Measurements from ENCODE around the gene PRKAR1B.
"Not testable (repeated sequence)": the region's sequence is repeated elsewhere in the genome, so short reads cannot be mapped to it uniquely, and the experiment has no call there.

The PRKAR1B gene

DNA sequence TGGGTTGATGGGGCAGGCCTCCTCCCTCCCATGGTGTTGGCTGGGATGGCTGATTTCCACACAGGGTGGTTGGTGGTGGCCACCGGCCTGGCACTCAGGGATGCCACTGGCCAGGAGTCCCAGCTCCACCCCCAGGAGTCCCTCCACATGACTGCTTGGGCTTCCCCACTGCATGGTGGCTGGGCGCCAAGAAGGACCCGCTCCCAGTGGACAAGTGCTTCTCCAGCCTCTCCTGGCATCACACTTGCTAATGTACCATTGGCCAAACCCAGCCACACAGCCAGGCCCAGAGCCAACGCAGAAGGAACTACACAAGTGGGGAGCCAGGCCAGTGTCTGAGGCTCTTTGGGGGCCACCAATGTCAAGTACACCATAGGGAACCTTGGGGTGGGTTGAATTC lies 74.2 kb downstream of the PRKAR1B start:
- no peak for TF ChIP-seq Cebpa-rat (IDR thresholded peaks at IDR 0.05)
- peaks cover 48% of the 10 kb centered on the region for H3K9me3 ChIP-seq
- H4K20me1 ChIP-seq: no peaks in the 10 kb centered on the region
- no peaks in the 10 kb centered on the region for H3K4me1 ChIP-seq
- no peak overlapping the region for H3K4me3 ChIP-seq
- H3K4me2 ChIP-seq: no peak overlapping the region
- H3K27me3 ChIP-seq: no peaks in the 10 kb centered on the region
- H3K36me3 ChIP-seq: peaks cover 11% of the 10 kb centered on the region; the same call in 1 of the 2 replicates
- H3K9ac ChIP-seq: no peak overlapping the region
- no peak overlapping the region for H3K27ac ChIP-seq

DNA sequence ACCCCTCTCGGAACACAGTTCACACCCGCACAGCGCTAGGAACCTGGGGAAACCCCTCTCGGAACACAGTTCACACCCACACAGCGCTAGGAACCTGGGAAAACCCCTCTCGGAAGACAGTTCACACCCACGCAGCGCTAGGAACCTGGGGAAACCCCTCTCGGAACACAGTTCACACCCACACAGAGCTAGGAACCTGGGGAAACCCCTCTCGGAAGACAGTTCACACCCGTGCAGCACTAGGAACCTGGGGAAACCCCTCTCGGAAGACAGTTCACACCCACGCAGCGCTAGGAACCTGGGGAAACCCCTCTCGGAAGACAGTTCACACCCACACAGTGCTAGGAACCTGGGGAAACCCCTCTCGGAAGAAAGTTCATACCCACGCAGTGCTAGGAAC lies 74.9 kb downstream of the PRKAR1B start:
- not testable (repeated sequence) for H3K27ac ChIP-seq, H3K4me3 ChIP-seq, H3K4me1 ChIP-seq, H3K27me3 ChIP-seq, H3K4me2 ChIP-seq, H3K9ac ChIP-seq, H4K20me1 ChIP-seq
- Histone ChIP-seq H3K9me3 (peaks cover 48% of the 10 kb centered on the region), H3K36me3 (peaks cover 11% of the 10 kb centered on the region; the same call in 1 of the 2 replicates)

DNA sequence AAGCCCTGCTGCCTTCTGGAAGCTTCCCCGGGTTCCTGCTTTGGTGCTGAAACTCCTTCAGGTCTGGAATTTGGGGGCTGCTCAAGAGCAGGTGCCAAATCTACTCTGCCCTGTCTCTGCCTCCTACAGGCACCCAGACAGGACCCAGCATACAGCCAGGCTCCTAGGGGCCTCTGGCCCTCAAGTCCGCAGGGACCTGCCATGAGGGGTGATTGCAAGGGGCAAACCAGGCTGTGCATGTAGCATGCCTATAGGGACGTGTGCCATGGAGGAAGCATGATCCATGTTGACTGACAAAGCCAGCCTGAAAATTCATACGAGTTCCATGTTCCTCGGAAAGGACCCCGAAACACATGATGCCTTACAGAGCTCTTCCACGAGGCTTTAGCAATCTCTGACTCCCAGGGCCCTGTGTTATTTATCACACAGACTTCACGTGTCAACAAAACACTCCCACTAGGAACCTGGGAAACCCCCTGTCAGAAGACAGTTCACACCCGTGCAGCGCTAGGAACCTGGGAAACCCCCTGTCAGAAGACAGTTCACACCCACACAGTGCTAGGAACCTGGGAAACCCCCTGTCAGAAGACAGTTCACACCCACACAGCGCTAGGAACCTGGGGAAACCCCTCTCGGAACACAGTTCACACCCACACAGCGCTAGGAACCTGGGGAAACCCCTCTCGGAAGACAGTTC lies 75.9 kb downstream of the PRKAR1B start:
- Histone ChIP-seq H4K20me1 (no peaks in the 10 kb centered on the region), H3K4me2 (no peak overlapping the region), H3K9ac (no peak overlapping the region), H3K36me3 (peaks cover 11% of the 10 kb centered on the region; the same call in 1 of the 2 replicates), H3K9me3 (peaks cover 48% of the 10 kb centered on the region), H3K27ac (no peak overlapping the region), H3K27me3 (no peaks in the 10 kb centered on the region), H3K4me3 (no peak overlapping the region), H3K4me1 (no peaks in the 10 kb centered on the region)
- TF ChIP-seq Cebpa-rat (IDR thresholded peaks at IDR 0.05): no peak

DNA sequence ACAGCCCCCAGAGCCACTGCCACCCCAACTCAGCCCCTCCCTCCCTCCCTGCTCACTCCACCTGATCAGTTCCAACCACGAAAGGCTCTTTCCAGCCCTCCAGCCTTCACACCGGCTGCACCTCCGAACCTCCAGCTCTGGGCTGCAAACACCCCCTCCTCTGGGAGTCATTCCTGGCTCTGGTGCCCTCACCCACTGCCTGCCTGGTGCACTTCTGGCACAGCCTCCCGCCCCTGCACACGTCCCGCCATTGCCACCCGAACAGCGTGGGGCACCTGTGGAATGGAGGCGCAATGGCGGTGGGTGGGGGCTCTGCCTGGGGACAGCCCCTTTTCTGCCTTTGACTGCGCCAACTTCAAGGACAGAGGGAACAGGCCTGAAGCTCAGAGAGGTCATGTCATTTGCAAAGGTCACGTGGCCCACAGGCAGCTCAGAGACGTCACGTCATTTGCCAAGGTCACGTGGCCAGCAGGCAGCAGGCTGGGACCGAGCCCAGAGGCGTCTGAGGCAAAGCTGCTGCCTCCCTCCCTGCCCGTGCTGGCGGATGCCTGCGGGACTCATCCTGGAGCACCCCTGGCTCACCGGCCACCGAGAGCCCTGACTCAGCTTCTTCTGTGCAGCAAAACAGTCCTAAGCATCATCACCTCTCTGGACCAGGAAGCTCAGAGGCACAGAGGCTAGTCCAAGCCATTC lies 76.6 kb downstream of the PRKAR1B start:
- no peak overlapping the region for H3K4me2 ChIP-seq
- no peak overlapping the region for H3K9ac ChIP-seq
- no peaks in the 10 kb centered on the region for H3K27me3 ChIP-seq

DNA sequence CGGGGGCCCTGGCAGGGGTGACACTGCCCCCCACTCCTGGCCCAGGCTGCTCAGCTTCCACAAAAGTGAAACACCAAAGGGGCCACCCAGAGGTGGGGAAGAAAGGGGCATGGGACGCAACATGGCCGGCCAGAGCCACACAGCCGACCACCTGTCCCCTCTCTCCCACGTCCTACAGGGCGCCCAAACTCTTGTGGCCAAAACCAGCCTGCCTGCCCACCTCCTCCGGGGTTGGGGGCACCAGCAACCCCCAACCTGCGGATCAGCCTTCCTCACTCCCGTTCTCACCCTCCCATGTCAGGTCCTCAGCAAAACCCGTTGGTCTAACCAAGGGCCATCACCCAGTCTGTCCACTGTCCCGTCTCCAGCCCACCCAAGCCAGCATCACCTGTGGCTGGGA lies 80.1 kb downstream of the PRKAR1B start:
- peaks cover 9% of the 10 kb centered on the region; the same call in 1 of the 2 replicates for H3K36me3 ChIP-seq
- H3K4me2 ChIP-seq: no peak overlapping the region

More for the DNA sequence above, 76.6 kb downstream of the PRKAR1B start:
- Histone ChIP-seq H3K4me3 (no peak overlapping the region), H4K20me1 (no peaks in the 10 kb centered on the region), H3K9me3 (peaks cover 41% of the 10 kb centered on the region), H3K4me1 (no peaks in the 10 kb centered on the region), H3K36me3 (peaks cover 11% of the 10 kb centered on the region; the same call in 1 of the 2 replicates), H3K27ac (no peak overlapping the region)
- no peak for TF ChIP-seq Cebpa-rat (IDR thresholded peaks at IDR 0.05)

DNA sequence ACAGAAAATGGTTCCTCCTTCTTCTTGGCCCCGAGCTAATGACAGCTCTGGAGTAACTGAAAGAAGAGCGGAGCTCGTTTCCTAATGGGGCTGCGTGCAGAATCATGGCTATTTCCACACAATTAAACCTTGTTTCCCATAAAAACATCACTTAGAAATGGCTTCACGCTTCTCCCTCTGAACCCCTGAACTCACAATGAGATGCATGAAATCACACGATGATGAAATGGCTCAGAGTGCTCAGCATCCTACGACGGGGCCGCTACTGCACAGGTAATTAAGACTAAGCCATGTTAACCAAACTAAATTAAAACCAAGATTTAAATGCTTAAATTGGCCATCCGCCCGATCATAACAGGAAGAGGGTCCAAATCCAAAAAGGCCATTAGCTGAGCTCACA lies 80.6 kb downstream of the PRKAR1B start:
- H3K4me1 ChIP-seq: peaks cover 6% of the 10 kb centered on the region; the same call in 1 of the 2 replicates
- H3K4me3 ChIP-seq: no peak overlapping the region
- TF ChIP-seq Cebpa-rat (IDR thresholded peaks at IDR 0.05): no peak
- no peaks in the 10 kb centered on the region for H4K20me1 ChIP-seq
- no peak overlapping the region for H3K9ac ChIP-seq
- no peak overlapping the region for H3K27ac ChIP-seq
- peaks cover 24% of the 10 kb centered on the region for H3K9me3 ChIP-seq
- H3K36me3 ChIP-seq: peaks cover 9% of the 10 kb centered on the region; the same call in 1 of the 2 replicates
- no peak overlapping the region for H3K4me2 ChIP-seq
- no peaks in the 10 kb centered on the region for H3K27me3 ChIP-seq

More for the DNA sequence above, 80.1 kb downstream of the PRKAR1B start:
- Histone ChIP-seq H3K4me1 (peaks cover 6% of the 10 kb centered on the region; the same call in 1 of the 2 replicates), H3K4me3 (no peak overlapping the region), H3K27me3 (no peaks in the 10 kb centered on the region), H3K9ac (no peak overlapping the region), H3K27ac (no peak overlapping the region), H4K20me1 (no peaks in the 10 kb centered on the region), H3K9me3 (peaks cover 26% of the 10 kb centered on the region)
- TF ChIP-seq Cebpa-rat (IDR thresholded peaks at IDR 0.05): no peak

DNA sequence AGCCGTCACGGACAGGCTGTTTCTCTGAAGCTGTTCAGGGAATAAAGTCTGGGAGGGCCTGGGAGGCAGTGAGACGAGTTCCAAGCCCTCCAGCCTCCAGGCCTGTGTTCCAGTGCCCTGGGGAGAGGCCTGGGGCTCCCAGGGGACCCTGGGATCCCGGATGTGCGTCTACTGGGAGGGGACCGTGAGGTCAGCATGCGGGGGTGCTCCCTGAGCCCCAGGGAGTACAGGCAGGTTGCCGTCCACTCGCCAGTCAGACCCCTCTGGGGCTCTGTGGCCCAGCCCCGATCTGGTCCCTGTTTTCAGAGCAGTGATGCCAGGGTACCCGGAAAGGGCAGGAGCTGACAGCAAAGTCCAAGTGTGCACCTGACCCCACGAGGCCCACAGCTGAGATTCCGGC lies 81.5 kb downstream of the PRKAR1B start:
- H3K27ac ChIP-seq: no peak overlapping the region
- peaks cover 26% of the 10 kb centered on the region for H3K9me3 ChIP-seq
- peaks cover 9% of the 10 kb centered on the region; the same call in 1 of the 2 replicates for H3K36me3 ChIP-seq
- no peak overlapping the region for H3K4me2 ChIP-seq
- no peaks in the 10 kb centered on the region for H3K27me3 ChIP-seq
- no peak for TF ChIP-seq Cebpa-rat (IDR thresholded peaks at IDR 0.05)
- H4K20me1 ChIP-seq: no peaks in the 10 kb centered on the region
- no peak overlapping the region for H3K9ac ChIP-seq
- no peak overlapping the region for H3K4me3 ChIP-seq
- peaks cover 9% of the 10 kb centered on the region for H3K4me1 ChIP-seq

DNA sequence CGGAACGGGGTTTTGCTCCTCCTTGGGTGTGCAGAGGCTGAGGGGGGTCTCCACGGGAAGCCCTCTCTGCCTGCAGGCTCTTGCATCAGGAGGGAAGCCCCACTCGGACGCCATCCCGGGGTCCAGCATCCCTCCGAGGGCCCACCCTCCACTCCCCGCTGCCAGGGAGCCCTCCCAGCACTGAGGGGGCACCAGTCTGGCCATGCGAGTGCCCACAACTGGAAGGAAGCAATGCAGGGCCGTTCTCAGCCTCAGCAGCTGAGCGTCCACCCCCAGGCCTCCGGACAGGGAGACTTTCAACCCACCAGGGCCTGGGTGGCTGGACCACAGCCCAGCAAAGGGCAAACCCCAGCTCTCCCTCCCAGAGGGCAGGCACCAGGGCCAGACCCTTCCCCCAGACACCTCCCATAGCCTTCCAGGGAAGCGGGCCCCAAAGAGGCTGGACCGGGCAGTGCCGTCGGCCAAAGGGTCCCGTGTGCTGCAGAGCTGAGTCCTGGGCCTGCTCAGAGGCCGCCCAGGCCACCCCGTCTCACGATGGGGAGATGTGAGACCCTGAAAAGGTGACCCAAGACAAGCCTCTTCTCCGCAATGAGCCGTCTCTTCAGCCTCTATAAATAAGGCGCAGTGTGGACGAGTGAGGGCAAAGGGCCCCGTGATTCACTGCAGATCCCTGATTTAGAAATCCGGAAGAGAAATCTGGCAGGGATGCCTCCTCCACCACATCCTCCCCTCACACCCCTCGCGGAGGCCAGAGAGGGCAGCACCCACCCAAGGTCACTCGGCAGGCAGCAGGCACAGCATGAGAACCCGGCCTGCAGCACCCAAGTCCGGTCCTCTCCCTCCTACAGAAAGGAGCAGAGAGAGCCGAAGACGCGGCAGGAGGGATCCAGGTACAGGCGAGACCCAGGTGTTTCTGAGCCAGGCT lies 82.4 kb downstream of the PRKAR1B start:
- H3K27ac ChIP-seq: no peak overlapping the region
- peaks cover 9% of the 10 kb centered on the region; the same call in 1 of the 2 replicates for H3K36me3 ChIP-seq
- H3K4me2 ChIP-seq: no peak overlapping the region
- no peak overlapping the region for H3K9ac ChIP-seq
- TF ChIP-seq Cebpa-rat (IDR thresholded peaks at IDR 0.05): no peak
- H3K9me3 ChIP-seq: peaks cover 28% of the 10 kb centered on the region
- H3K4me3 ChIP-seq: no peak overlapping the region
- H3K4me1 ChIP-seq: peaks cover 19% of the 10 kb centered on the region
- no peaks in the 10 kb centered on the region for H4K20me1 ChIP-seq
- H3K27me3 ChIP-seq: no peaks in the 10 kb centered on the region

DNA sequence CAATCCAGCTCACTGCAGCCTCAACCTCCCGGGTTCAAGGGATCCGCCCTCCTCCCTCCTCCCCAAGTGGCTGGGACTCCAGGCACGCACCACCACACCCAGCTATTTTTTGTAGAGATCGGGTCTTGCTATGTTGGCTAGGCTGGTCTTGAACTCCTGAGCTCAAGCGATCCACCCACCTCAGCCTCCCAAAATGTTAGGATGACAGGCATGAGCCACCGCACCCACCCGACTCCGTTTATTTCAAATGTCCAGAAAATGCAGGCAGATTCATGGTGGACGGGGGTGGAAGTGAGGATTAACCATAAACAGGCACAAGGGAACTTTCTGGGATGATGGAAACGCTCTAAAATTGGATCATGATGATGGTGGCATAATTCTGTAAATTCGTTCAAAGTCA lies 85.1 kb downstream of the PRKAR1B start:
- H3K27ac ChIP-seq: no peak overlapping the region
- peaks cover 21% of the 10 kb centered on the region for H3K4me1 ChIP-seq
- no peak overlapping the region for H3K4me3 ChIP-seq
- no peaks in the 10 kb centered on the region for H3K27me3 ChIP-seq
- peaks cover 9% of the 10 kb centered on the region; the same call in 1 of the 2 replicates for H3K36me3 ChIP-seq
- no peaks in the 10 kb centered on the region for H4K20me1 ChIP-seq
- peaks cover 28% of the 10 kb centered on the region for H3K9me3 ChIP-seq
- no peak overlapping the region for H3K4me2 ChIP-seq
- no peak overlapping the region for H3K9ac ChIP-seq
- no peak for TF ChIP-seq Cebpa-rat (IDR thresholded peaks at IDR 0.05)

Measured in BLaER1 (cell line).